Activated naive CD4-positive, alpha-beta T cell (primary cell): ENCODE data around the gene YDJC.
"Not testable (repeated sequence)": the region's sequence is repeated elsewhere in the genome, so short reads cannot be mapped to it uniquely, and the experiment has no call there.

Experiments used
- DNase-seq, 4 experiments: peaks; one replicate each; lab custom pipeline; 2025; lab: John Stamatoyannopoulos, UW

The YDJC gene

GRCh38 chr22:21606775-21607174, 23.0 kb downstream of the YDJC start:
- no peak for DNase-seq

- DNase-seq = no peak
Observed at GRCh38 chr22:21605887-21606564, 23.8 kb downstream of the YDJC start.

- DNase-seq = no peak
Observed at GRCh38 chr22:21603973-21604372, 25.8 kb downstream of the YDJC start.

DNA sequence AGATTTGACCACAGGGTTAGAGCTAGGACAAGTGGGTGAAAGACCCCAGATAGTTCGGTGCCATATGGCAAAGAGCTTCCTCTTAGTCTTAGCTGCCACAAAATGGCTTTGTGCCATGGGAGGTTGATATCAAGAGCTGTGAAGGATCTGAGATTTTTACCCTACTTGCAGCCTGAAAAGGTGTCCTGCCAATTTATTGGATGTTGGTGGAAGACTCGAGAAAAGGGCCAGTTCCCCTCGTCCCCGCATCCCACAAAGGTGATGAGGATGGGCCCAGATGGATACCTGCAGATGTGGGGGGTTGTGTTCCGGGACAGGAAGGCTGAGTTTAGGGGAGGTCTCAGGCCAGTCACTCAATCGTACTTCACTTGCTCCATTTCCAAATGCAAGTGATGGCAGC, 27.2 kb downstream of the YDJC start:
- DNase-seq = no peak

- no peak for DNase-seq
Observed at GRCh38 chr22:21599053-21599893, 30.5 kb downstream of the YDJC start.

DNA sequence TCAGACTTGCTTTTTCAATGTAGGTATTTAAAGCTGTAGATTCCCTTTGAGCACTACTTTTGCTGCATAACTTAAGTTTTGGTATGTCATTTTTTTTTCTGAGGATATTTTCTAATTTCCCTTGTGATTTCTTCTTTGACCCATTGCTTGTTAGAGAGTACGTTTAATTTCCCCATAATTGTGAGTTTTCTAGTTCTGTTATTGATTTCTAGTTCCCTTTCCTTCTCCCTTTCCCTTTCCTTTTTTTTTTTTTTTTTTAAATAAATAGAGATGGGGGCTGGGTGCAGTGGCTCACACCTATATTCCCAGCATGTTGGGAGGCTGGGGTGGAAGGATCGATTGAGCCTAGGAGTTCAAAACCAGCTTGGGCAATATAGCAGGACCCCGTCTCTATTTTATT, 31.5 kb downstream of the YDJC start:
- no peak for DNase-seq

DNA sequence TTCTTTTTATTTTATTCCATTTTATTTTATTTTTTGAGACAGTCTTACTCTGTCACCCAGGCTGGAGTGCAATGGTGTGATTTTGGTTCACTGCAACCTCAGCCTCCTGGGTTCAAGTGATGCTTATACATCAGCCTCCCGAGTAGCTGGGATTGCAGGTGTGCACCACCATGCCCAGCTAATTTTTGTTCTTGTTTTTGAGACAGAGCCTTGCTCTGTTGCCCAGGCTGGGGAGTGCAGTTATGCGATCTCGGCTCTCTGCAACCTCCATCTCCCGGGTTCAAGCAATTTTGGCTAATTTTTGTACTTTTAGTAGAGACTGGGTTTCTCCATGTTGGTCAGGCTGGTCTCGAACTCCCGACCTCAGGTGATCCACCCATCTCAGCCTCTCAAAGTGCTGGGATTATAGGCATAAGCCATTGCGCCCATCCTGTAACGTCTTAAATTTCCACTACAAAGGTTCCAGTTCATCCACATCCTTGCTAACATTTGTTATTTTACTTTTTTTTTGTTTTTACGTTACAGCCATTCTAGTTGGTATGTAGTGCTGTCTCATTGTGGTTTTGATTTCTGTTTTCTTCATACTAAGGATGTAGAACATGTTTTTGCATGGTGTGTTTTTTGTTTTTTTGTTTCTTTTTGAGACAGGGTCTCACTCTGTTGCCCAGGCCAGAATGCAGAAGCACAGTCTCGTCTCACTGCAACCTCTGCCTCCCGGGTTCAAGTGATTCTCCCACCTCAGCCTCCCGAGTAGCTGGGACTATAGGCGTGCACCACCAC, 33.3 kb downstream of the YDJC start:
- DNase-seq = not testable (repeated sequence)

DNA sequence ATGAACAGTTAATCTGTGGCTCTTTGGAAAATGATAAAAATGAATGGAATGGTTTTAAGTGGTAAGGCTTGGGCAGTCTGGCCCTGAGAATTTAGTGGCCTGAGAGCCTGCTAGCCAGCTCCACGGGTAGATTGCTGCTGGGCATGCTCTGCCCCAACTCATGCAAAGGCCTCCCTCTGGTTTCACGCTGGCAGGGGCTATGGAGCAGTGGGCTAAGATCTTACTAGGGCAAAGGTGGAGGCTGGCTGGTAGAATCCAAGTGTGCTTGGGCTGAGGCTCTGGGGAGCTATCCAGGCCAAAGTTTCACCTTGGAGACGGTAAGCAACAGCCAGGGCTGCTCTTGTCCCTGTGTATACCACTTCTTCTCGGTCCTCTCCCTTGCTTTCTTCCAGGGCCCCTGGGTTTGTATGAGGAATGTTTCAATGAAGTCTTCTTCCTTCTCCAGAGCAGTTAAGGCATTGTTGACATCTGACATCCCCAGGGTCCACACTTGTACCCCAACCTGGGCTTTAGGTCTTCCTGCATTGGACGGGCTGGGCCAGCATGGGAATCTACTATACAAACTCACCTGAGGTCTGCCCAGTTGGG, 34.9 kb downstream of the YDJC start:
- no peak for DNase-seq

DNA sequence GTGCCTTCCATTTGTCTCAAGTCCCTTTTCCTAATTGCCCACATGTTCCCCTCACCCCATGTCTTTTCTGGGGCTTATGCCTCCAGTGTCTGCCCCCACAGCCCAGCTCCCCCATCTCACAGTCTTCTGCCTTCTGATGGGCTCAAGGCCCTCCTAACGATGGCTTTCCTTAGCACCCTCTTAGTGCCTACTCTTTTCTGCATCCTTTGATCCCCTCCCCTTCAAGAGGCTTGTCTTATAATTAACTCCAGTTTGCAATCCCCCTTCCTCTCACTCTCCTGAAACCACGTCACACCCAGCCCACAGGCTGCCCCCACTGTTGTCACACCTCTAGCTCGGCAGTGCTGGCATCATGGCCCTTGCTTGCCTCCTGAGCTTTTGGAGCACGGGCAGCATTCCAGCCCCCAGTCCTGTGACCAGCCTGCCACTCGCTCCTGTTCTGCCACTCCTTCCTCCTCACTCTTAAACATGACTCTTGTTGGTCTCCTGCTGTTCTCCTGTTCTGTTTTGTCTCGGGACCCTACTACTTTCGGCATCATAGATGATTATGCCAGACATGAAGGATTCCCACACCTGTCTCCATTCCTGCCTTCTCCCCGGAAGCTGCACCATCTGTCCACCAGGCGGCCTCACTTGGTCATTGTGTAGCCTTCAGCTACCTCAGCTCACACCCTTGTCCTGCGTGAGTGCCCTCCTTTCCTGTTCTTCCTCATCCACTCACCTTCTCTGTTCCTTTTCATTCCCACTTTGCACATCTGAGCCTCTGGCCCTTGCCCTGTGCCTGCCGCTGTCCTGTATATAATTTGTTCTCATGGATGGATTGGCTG, 36.2 kb downstream of the YDJC start:
- no peak for DNase-seq

DNA sequence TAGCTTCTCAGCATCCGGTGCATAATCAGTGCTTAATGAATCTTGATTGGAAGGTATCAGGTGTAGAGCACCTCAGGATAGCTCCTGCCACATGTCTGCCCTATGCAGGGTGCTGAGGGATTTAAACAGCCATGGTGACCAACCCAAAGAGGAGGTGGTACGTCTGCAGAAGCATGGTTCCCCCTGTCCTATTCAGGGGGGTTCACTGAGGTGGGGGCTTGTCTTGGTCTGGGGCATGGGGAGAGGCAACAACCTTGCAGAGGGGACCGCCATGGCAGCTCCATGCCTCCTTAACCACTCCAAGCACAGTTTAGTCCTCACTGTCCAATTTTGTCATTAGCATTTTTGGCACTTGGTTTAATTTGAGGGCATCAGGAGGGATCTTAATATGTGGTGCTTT, 37.4 kb downstream of the YDJC start:
- DNase-seq = no peak

GRCh38 chr22:21591695-21592094, 38.1 kb downstream of the YDJC start:
- no peak for DNase-seq

DNA sequence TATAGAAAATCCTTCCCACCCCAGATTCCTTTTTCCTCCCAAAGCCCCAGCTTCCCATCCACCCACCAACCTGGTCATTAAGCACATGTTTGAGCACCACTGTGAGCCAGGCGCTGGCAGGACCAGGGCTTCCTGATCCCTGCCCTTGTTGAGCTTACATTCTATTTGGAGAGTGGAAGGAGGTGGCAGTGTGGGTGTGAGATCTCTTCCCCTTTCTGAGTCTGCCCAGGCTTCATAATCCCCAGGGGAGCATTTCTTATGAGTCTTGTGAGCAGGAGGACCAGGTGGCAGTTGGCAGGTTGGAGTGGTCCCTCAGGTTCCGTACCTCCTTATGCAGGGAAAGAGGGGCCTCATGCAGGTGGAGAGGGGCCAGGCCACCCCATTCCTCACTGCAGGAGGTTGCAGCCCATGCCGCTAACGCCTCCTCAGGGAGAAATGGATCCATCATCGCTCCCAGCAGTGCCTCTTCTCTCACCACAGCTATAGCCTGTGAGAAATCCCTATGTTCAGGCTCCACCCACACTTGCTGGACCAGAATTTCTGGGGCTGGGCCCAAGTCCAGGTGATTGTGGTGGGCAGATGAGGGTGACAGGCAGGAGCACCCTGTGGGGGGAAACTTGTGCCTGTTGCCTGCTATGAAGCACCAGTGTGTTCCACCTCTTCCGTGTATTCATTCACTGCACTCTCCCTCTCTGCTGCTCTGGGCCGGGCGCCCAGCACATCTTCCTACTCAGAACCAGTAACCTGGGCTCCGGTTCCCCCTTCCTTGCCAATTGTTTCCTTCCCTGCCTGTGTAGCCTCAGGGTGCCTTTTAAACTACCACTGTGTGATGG, 38.8 kb downstream of the YDJC start:
- DNase-seq = no peak

DNA sequence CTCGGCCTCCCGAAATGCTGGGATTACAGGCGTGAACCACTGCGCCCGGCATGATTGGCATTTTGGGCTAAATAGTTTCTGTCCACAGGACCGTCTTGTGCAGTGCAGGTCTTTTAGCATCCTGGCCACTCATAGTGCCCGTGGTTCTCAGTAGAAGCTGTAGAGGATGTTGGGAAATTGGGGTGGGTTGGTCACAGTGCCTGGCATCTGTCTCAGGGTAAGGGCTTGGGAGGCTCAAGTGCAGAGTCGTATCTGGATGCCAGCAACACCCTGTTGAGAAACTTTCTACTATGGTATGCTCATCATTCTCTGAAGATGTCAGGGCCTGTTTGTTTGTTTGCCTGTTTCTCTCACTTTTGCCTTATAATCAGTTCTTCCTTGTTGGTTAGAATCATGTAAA, 40.4 kb downstream of the YDJC start:
- DNase-seq = no peak

DNA sequence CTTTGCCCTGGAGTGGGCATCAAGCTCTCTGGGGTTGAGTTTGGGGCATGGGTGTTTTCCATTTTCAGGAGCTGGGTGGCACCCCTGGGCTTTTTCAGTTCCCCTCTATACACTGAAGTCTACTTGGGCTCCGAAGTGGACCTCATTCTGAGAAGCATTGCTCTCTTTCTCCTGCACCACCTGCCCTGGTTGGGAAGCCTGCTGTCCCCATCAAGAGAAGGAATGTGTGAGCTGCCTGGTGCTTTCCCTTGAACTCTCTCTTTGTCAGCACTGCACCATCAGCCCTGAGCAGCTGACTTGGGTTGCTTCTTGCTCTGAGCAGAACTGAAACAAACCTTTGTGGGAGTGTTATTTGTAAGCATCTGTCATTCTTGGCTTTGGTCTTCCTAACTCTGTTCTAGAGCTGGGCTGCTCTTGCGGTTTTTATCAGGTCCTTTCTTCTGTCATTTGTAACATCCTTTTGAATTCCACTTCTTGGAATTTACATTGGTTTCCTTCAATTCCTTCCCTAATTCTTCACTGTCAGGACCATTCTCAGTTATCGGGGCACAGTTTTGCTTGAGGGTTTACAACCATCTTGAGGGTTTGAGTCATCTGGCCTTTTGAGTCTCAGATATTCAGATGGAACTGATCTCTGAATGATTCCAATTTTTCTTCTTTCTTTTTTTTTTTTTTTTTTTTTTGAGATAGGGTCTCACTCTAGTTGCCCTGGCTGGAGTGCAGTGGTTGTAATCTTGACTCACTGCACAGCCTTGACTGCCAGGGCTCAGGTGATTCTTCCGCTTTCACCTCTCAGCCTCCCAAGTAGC, 41.8 kb downstream of the YDJC start:
- no peak for DNase-seq

DNA sequence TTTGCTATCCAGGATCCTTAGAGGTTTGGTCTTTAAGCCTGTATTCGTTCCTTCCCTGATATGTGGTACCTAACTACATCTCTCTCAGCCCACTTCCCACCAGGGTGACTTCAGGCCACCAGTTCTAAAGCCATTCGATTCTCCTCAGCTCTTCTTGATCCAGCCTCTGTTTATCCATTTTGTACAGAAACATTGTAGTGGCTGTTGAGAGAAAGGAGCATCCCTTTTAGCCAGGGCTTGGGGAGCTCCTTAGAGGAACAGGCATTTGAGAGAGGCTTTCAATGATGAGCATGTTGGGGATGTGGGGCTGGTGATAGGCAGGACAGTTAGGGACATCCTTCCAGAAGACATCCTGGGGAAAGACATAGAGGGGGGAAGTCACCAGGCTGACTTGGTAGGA, 44.4 kb downstream of the YDJC start:
- DNase-seq = no peak

GRCh38 chr22:21582801-21583740, 46.8 kb downstream of the YDJC start:
- DNase-seq = no peak

DNA sequence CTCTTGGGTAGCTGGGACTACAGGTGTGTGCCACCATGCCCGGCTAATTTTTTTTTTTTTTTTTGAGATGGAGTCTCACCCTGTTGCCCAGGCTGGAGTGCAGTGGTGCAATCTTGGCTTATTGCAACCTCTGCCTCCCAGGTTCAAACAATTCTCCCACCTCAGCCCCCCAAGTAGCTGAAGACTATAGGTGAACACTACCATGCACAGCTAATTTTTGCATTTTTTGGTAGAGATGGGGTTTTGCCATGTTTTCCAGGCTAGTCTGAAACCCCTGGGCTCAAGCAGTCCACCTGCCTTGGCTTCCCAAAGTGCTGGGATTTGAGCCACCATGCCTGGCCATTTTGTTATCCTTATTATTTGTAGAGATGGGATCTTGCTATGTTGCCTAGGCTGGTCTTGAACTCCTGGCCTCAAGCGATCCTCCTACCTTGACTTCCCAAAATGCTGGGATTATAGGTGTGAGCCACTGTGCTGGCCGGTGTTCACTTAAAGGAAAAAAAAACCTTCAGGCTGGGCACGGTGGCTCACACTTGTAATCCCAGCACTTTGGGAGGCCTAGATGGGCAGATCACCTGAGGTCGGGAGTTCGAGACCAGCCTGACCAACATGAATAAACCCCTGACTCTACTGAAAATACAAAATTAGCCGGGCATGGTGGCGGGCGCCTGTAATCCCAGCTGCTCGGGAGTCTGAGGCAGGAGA, 48.7 kb downstream of the YDJC start:
- DNase-seq = not testable (repeated sequence)

GRCh38 chr22:21580623-21581007, 49.2 kb downstream of the YDJC start:
- not testable (repeated sequence) for DNase-seq
